AG08396 (cell line): ENCODE measurements around the gene DZIP3.
"Not testable (repeated sequence)": the region's sequence is repeated elsewhere in the genome, so short reads cannot be mapped to it uniquely, and the experiment has no call there.

Experiments used
- DNase-seq: peaks from one replicate; pipeline ENCODE4 v3.0.0; 2012; ENCODE audit warnings: low spot score, mixed read lengths

The DZIP3 gene

GRCh38 chr3:108602249-108602934 is 12.9 kb downstream of the DZIP3 start:
- DNase-seq, result no peak

GRCh38 chr3:108602935-108603294 is 13.4 kb downstream of the DZIP3 start:
- DNase-seq, result no peak

DNA sequence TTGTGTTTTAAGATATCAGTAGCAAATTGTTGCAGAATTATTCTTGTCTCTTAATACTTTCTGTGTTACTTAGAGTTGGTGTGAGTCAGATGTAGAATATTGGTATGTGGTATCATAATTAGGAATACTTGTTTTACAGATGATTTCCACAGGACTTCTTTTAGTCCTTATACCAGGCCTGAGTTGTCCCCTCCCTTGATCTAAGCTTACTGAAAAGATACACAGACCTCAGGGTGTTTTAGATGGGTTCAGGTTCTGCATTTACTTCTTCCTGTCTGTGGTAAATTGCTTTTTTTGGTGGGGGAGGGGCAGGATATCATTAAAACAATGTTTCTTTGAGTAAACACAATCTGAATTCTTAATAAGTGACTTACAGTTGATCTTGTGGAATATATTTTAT is 14.2 kb downstream of the DZIP3 start:
- DNase-seq, result no peak

DNA sequence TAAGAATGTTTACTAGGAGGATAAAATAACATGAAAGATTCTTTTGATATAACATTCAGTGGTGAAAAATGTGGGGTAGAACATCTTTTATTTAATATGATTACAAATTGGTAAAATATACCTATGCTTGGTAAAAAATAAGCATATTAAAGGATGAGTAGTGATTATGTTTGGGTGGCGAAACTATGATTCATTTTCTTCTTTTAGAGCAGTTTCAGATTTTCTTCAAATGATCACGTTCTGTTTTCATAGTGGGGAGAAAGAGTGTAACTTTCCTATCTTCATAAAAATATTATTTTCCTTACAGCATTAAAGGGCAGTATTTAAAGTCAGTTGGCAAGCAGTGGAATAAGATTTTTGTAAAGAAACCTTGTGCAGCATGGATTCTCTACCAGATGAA is 15.5 kb downstream of the DZIP3 start:
- no peak for DNase-seq

DNA sequence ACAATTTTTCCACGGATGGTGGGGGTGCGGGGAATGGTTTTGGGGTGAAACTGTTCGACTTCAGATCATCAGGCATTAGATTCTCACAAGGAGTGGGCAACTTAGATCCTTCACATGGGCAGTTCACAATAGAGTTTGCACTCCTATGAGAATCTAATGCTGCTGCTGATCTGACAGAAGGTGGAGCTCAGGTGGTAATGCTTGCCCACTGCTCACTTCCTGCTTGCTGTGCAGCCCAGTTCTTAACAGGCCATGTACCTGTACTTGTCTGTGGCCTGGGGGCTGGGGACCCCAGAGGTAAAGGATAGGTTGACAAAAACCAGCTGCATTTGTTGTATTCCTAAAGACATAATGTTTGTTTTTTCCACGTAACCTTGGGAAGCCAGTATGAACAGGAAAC is 16.0 kb downstream of the DZIP3 start:
- DNase-seq, result no peak

GRCh38 chr3:108608750-108609149 is 19.2 kb downstream of the DZIP3 start:
- no peak for DNase-seq

DNA sequence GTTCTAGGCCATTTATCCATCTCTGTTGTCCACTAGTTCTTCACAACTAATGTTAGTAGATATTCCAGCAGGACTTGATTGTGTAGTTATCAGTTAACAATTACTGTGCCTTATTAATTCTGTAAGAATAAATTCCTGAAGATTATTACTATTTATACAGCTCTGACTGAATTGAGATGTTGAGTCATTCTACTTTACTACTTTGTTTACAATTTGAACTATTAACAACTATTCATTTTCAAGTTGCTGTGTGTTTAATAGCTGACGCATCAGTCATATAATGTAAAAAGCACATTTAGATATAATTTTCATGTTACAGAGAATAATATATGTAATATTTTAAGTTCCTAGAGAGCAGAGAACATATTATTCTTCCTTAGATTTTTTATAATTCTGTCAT is 21.1 kb downstream of the DZIP3 start:
- no peak for DNase-seq

DNA sequence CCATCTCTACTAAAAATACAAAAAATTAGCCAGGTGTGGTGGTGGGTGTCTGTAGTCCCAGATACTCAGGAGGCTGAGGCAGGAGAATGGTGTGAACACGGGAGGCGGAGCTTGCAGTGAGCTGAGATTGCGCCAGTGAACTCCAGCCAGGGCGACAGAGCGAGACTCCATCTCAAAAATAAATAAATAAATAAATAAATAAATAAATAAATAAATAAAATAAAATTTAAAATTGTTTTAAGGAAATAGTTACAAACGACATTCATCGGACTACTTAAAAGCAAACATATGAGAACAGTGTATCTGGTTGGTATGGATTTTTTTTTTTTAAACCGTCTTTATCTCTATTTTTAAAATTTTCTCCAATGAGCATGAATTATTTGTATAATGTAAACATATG is 26.6 kb downstream of the DZIP3 start:
- not testable (repeated sequence) for DNase-seq

DNA sequence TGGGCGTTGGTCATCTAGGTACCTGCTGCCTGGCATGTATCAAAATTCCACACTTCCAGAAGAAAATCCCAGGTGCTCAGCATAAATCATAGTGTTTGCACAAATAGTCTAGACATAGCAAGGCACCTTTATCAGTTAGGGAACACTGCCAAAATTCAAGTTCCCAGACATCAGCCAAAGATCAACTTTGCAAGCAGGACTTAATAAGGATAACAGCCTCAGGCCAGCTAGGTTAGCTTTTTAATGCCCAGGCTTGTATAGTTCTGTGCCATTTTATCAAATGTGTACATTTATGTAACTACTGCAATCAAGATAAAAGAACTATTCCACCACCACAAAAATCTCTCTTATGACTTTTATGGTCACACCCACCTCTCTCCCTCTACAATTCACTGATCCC is 30.7 kb downstream of the DZIP3 start:
- DNase-seq, result no peak

- no peak for DNase-seq
Observed at GRCh38 chr3:108623504-108623903, 34.0 kb downstream of the DZIP3 start.

- no peak for DNase-seq
Observed at GRCh38 chr3:108629974-108630373, 40.5 kb downstream of the DZIP3 start.

DNA sequence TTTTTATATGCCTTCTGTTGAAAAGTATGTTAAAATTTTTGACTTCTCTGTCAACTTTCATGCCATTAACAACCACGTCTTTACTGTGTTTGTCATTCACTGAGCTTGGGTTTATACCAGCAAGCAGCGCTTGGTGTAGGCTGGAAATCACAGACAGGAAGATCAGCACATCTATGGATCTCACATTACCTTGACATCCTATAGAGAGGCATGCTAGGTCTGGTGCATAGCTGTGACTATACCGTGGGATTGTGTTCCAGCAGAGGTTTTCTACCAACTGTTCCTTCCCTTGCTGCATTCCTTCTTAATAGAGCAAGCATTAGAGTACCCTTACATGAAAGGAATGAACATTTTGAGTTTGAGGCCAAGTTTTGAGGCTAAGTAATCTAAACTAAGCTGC is 53.0 kb downstream of the DZIP3 start:
- no peak for DNase-seq

DNA sequence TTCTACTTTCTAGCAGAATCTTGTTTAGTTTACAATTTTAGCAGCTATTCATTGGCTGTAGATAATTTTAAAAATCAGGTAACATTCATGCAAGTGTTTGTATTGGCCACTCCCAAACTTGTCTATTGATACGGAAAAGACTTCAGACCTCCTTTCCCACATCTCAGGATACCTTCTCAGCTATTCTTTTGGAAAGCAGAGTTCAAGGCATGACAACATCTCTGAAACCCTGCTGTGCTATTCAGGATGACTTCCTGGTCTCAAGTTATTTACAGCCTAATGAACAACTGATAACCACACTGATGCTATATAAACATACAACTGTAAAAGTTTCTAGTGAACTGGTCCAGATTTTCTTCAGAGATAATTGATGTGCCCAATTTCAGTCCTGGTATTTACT is 55.8 kb downstream of the DZIP3 start:
- no peak for DNase-seq

GRCh38 chr3:108655664-108656063 is 66.1 kb downstream of the DZIP3 start:
- DNase-seq, result not testable (repeated sequence)

- DNase-seq, result no peak
Observed at GRCh38 chr3:108661699-108662098, 72.2 kb downstream of the DZIP3 start.

- peak; percentile 68 for DNase-seq
Observed at GRCh38 chr3:108662142-108662738, 72.7 kb downstream of the DZIP3 start.

GRCh38 chr3:108664266-108664665 is 74.7 kb downstream of the DZIP3 start:
- DNase-seq, result no peak

DNA sequence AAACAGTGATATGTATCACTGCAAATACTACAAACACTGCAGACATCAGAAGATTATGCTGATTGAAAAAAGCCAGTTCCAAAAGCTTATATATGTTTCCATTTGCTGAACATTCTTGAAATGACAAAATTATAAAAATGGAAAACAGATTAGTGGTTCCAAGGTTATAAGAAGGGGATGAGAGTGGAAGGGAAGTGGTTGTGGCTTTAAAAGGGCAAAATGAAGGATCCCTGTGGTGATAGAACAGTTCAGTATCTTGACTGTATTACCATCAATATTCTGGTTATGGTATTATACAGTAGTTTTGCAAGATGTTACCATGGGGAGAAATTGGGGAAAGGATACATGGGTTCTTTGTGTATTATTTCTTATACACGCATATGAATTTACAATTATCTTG is 77.8 kb downstream of the DZIP3 start:
- DNase-seq, result no peak

DNA sequence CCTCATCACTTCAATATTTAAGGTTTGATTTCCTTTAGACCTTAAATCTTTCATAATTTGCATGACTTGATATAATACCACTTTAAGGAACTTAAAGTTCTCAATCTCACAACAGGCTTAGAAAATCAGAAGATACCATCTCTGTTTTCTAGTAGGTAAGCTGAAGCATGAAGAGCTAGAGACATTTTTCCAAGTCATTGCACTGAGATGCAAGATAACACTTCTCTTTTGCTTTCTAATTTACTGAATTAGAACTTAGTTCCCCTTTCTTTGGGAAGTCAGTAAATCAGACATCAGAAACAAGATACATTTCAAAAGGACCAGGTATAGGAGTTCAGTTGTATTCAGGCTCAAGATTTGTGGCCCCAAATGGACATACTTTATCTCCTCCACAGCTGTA is 79.7 kb downstream of the DZIP3 start:
- no peak for DNase-seq

DNA sequence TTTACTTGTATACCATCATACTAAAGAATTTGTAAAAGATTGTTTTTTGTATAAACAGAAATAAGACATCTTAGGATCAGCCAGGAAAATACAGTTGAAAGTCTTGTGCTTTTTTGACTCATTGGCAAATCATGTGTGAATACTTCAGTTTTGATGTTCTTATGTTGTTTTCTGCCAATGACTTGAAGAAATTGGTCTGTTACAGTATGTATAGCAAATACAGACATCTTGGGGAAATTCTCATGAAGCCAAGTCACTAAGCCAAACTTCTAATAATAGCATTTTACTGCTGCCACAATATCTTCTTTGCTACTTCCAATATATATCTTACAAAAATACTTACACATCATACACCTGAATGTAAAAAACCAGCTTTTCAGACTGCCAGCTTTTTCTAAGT is 83.2 kb downstream of the DZIP3 start:
- DNase-seq, result no peak

- DNase-seq, result no peak
Observed at GRCh38 chr3:108673988-108674661, 84.6 kb downstream of the DZIP3 start.

DNA sequence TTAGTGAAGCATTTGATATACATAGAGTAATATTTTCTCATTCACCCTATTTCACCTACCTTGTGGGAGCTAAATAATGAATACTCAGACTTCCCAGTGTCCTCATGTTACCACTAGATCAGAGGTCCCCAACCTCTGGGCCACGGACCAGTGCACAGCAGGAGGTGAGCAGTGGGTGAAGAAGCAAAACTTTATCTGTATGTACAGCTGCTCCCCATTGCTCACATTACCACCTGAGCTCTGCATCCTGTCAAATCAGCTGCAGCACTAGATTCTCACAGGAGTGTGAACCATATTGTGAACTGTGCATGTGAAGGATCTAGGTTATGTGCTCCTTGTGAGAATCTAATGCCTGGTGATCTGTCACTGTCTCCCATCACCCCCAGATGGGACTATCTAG is 88.3 kb downstream of the DZIP3 start:
- no peak for DNase-seq

DNA sequence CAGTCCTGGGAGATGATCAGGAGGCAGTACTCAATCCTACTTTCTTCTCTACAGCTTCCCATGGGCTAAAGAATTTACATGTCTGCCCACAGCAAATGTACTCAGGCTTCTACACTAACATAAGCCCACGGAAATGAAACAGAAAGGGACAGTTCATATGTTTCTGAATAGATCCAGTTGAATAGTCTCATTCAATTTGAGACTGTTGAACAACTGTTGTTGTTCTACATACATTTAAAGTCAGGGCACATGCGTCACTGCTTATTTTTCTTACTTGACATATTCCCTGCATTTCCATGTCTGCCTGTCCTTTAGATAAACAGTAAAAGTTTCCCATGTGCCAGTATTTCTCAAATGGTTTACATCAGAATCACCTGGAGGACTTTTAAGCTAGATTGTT is 102.8 kb downstream of the DZIP3 start:
- not testable (repeated sequence) for DNase-seq

- no peak for DNase-seq
Observed at GRCh38 chr3:108698461-108698860, 108.9 kb downstream of the DZIP3 start.
